H1 (cell line): Measurements from ENCODE around the gene A3GALT2. TPM values are rescaled to one million over a fixed set of nuclear protein-coding genes. Genes with fewer than 3 reads are reported as not detected.

Source experiments
- TAF1 ChIP-seq: IDR thresholded peaks from 2 replicates; pipeline ENCODE4 v1.6.1; 2011; ENCODE audit warnings: mild to moderate bottlenecking, low read depth, low read length
- polyA plus RNA-seq, 7 experiments: library from polyadenylated mRNA; depleted of rRNA in 3 of 7; stranded (reverse) in 5 of 7; unstranded in 2 of 7; fragments of >200 nt in 5 of 7; fragments of 200-250 nt in 2 of 7; gene quantifications; 1 replicate in 5 of 7; 2 replicates in 1 of 7; 4 replicates in 1 of 7; pipeline versions ENCODE4 v1.2.1 to v1.2.3, GENCODE V29; 2011 to 2013; ENCODE audit warnings: missing spikeins in 2 of 7, mixed read lengths in 2 of 7
- total RNA-seq: library from RNA; stranded (reverse); fragmentation: NEBNext Ultra II Directional; extraction: Animal tissue kit (Norgen Biotek cat#: 25700); gene quantifications from 2 replicates; pipeline ENCODE4 v1.2.1, GENCODE V29; 2021

The A3GALT2 gene
- total and polyA plus RNA-seq, 2 of the 8 experiments (the other 6 are each of a cell fraction or from before 2014, with no cell fraction given): not detected

- no peak for TF ChIP-seq TAF1
Measured at GRCh38 chr1:33306653-33307493, 14.0 kb downstream of the A3GALT2 start (continued).
